Right forelimb (tissue), 1 donor: ENCODE measurements around the gene ZC3H13.

ENCODE experiments used
- DNase-seq: peaks from one replicate; pipeline ENCODE4 v3.0.0-alpha.2; 2018

The ZC3H13 gene

DNA sequence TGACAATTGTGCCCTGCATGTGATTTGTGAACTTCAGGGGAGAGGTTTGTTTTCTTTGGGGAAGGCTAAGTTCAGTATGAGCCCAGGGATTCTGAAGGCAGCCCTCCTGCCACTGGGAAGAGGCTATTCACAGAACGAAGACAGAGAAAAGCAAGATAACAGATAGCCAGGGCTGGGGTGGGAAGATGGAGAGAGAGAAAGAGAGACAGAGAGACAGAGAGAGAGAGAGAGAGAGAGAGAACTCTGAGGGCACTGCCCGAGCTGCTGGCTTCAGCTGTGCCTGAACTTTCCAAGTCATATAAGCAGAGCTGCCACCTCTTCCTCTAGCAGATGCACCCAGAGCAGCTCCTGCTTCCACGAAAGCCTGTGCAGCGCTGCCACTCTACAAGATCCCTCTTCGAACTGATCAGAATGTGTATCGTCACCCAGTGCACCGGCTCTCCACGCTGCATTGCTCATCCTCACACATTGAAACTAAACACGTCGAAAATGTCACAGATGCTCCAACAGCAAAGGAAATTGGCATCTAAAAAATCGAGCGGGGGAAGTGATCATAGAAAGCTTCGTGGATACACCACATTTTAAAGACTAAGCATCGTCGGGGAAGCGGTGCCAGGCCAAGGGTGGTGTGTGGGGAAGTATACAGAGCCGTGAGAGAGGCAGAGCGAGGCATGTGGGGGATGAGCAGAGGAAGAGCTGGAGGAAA lies 119.2 kb downstream of the ZC3H13 start:
- DNase-seq: no peak

DNA sequence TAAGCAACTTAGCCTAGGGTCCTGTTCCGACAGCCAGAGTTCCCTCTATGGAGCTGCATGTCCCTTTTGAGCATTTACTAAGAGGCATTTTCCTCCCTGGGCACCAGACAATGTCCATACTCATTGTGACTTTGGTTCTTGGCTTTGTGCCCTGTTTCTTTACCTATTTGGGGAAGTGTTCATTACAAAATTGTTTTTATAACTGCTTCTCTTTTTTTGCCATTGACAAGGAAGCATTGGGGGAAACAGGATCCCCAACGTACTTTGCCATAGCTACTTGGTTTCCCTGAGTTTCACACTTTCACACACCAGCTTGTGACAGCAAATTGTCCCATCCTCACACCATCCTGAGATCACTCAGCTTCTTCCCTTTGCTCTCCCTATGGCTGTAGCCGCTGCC lies 119.9 kb downstream of the ZC3H13 start:
- no peak for DNase-seq

DNA sequence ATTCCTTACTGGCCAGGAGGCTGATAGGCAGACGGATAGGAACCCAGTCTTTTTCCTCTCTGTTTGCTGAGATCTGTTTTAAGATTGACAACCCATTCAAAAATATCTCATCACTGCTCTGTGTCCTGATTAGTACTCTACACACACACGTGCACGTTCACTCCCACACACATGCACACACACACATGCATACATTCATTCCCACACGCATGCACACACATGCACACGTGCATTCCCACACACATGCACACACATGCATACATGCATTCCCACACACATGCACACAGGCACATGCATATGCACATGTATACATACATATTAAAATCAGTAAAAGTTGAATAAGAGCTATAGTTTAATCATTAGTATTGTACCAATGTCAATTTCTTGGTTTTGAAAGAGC lies 120.4 kb downstream of the ZC3H13 start:
- no peak for DNase-seq

DNA sequence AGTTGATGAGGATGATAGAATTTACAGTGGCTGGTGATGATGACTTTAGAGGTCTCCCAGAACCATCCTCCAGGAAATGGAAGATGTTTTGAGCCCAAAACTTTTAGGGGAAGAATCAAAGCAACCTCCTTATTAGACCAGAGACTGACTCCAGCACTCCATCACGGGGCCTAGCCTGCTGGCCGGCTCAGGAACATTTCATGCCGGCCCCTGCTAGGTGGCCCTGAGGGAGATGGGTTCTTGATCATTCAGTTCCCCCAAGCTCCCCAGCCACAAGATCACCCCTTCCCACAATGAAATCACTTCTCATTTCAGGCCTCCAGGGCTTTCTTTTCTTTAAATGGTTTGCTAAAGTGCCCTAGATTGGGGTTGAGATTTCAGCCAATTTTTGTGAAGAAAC lies 121.3 kb downstream of the ZC3H13 start:
- DNase-seq: no peak

DNA sequence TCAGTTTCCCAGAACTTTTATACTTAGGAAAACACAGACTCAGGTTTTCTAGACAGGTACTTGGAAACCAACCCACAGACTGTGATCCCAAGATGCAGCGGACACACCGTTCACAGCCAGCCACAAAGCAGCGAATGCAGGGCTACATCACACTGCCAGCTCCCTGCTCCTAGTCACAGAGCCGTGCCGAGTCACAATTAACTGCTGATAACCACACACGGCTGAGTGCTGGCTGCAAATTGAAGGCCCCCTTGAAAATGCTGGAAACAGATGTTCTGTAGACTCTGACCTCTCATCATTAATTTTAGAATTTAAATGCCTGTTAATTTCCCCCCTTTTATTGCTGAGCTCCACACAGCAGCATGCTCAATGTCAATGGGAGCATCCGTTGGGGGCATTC lies 122.4 kb downstream of the ZC3H13 start:
- DNase-seq: no peak

DNA sequence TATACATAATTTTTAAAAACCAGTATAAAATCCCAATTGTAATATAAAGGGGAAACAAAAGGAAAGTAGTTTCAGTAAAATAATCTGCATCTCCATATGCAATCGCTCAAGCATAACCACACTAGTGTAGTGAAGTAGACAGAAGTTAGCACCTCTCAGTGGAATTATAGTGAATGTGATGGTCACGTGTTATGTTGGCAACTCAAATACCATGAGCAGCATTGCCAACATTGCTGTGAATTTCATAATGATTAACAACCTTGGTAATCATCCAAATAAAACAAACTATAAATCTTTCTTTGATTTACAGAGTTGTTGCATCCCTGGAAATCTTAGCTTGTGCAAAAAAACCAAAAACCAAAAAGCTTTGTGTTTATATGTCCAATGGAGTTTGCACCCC lies 123.7 kb downstream of the ZC3H13 start:
- no peak for DNase-seq

DNA sequence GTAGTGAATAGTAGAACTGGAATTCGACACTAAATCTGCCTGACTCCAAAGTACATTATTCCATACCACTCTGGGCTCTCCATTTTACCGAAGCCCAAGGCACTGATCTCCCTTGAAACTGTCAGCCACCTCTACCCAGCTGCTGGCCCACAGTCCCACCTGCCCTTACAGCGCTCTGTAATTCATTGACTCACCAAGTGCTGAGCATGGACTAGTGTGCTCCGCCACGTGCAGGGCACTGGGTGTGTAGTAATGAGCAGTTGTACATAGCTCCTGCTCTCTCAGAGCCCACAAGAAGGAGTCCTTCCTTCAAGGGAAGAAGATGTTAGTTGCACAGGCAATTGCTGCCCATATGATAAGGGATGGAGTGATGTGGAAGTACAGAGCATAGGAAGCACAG lies 124.4 kb downstream of the ZC3H13 start:
- DNase-seq: no peak

DNA sequence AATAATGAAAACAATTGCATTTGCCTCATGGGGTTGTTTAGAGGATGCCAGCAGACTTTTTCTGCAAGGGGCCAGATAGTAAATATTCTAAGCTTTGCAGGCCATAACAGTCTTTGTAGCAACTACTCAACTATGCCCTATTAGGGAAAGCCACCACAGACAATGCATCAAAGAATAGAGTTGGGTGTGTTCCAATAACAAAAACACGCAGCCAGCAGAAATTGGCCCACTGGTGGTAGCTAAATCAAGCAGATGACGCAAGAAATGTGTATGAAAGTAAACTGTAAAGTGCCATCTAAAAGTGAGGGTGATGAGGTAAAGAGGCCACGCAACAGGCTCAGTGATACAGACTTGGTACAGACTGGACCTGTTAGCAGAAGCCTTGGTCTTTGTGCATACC lies 125.8 kb downstream of the ZC3H13 start:
- no peak for DNase-seq

DNA sequence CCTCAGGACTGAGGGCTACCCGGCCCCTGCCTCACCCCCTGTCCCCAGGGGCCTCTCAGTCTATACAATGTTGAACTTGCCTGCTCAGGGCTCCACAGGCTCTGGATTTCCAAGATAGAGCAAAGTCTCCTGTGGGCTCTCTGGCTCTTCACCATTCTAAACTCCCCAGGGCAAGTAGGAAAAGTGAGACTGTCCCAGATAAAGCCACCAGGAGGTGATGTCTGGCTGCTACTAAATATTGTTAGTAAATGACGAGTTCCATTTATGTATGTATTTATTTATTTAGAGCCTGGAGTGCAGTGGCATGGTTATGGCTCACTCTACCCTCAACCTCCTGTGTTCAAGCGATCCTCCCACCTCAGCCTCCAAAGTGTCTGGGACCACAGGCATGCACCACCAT lies 127.4 kb downstream of the ZC3H13 start:
- no peak for DNase-seq

DNA sequence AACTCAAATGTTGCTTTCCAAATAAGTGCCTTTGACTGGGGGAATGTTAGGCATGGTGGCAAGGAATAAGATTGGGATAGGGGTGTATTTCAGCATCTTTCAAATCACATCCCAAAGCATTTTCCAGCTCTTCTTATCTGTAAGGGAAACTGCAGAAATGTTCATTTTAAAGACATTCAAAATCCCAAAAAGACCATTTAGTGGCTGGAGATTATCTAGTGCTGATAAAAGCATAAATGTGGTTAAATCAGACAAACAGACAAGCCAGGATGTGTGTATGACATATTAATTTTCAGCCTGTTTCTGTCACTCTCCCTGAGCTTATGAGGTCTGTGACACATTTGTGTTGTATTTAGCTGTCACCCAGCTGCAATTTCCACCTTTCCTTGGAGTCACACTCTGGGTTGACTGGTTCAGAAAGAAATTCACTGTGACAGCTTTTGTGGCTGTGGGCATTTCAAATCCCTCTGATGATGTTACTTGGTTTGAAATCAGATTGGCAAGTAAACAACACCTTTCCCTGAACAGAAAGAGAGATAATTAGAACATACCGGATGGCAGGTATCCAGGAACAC lies 131.3 kb downstream of the ZC3H13 start:
- DNase-seq: no peak

DNA sequence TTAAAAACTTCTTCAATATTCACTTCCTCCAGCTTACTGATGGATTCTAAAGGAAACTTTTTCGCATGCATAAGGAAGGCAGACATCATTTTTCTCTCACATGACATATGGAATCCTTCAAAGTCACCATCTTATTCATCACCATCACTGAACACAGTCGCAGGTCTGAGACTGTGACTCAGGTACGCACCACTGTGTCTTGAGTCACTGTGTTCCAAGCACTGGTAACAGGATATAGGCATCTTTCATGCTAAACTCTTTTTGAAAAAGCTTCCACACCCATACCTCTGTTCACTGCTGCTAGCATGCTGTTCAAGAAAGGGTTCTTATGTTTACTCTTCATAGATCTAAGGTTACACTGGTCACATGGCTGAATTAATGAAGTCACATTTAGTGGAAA lies 133.9 kb downstream of the ZC3H13 start:
- no peak for DNase-seq

DNA sequence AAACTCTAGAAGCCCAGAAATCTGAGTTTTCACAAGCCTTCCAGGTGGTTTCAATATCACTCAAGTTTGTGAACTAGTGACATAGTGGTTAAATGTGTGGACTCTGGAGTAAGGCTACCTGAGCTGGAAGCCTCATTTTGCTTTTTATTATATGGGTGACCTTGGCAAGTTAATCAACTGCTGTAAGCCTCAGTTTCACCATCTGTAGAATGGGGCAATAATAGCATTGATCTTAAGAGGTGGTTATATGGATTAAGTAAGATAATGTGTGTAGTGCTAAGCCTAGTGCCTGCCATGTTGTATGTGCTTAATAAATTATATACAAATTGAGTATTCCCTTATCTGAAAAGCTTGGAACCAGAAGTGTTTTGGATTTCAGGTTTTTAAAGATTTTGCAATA lies 135.5 kb downstream of the ZC3H13 start:
- DNase-seq: no peak

DNA sequence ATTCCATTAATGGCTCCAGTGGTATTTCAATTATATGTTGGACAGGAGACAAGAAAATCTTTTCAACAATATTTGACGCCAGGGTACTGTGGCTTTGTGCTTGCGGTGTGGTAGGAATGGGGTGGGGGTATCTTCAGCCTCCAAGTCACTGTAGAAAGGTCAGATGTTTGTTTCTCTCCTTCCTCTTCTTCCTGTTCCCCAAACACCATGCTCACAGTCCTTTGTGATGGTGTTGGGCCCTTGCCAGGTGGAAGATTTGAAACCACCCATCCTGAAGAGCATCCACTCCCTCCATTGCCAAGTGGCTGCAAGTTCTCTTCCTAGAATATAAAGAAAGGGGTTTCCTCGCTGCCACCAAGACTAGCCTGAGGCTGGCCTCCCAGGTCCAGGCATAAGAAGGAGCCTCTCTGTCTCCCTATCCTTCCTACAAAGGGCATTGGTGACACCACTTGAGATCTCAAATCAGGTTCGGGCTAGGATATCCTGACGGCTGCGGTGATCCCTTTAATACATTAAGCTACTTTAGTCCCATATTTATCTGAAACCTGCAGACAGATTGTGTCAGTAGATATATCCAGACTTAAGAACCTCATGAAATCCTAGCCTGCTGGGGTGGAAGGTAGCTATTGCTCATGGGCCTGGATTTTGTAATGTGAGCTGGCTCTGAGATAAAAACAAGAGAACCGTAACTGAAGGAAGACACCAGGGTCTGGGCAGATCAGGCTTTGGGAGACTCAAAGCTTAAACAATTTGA lies 136.7 kb downstream of the ZC3H13 start:
- DNase-seq: no peak

DNA sequence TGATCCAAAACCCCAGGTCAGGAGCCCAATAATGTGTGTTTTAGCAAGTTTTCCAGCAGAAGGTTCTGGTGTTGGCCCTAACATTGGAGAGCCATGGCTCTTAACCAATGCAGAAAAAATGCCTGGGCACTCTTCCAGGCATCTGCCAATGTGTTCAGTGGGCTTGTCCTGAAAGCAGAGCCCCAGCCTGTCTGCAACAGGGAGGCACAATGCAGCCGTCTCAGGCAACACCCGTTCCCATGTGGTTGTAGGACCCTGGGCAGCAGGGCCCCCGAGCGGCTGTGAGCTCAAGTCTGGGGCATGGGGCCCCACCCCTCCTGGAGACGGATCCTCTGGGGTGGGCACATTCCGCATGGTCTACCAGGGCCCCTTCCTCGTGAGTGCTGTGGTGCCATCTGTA lies 142.9 kb downstream of the ZC3H13 start:
- DNase-seq: peak; percentile 54

DNA sequence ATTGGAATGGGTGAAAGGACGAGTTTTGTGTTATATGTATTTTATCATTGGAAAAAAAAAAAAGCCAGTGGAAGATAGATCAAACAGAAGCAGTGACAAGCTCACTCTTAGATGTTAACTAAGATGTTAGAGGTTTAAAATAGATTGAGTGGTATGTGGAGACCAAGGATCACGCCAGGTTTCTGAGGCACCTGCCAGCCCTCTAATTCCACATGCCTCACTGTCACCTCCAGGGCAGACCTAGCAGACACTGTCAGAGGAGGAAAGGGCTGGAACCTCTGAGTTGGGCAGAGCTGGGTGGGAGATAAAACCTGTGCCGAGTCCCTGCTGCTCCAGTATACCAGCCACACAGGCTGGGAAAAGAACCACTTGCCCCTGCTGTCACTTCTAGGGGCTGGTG lies 143.5 kb downstream of the ZC3H13 start:
- no peak for DNase-seq

DNA sequence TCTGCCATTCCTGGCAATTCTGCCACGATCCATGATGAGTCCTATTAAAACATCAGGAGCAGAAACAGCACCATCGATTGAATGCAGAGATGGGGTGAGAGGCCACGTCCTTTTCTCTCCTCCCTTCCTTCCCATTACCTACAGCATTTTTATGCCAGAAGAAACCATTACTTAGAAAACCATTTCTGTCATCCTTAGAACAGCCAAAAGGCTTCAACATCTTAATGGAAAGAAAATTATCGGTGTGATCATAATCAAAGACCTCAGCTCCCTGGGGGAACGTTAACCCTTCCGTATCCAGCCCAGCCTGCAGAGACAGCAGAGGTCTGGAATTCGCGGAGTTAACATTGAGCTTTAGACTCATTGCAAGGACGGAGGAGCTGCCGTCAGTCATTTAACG lies 145.0 kb downstream of the ZC3H13 start:
- no peak for DNase-seq
